KMS-11 (cell line): ENCODE measurements around the gene PIP4K2A.

Experiments
- H2AFZ ChIP-seq: fragments of 200-600 bp; sonication (generic); 2 replicates; pipeline ENCODE4 v1.6.1; 2016; ENCODE audit warnings: antibody characterized with exemption, mixed run types, low read depth
- H3K27ac ChIP-seq: fragments of 200-600 bp; sonication (generic); 2 replicates; pipeline ENCODE4 v1.6.1; 2016; ENCODE audit warnings: mild to moderate bottlenecking, mixed run types
- H3K27me3 ChIP-seq: fragments of 200-600 bp; sonication (generic); 2 replicates; pipeline ENCODE4 v1.6.1; 2017; ENCODE audit warnings: mild to moderate bottlenecking, low read depth, mixed run types, moderate library complexity; ENCODE audit not compliant: insufficient read depth
- H3K36me3 ChIP-seq: fragments of 200-600 bp; sonication (generic); 2 replicates; pipeline ENCODE4 v1.6.1; 2017; ENCODE audit warnings: mild to moderate bottlenecking, mixed run types; ENCODE audit not compliant: insufficient read depth
- H3K4me1 ChIP-seq: fragments of 200-600 bp; sonication (generic); 2 replicates; pipeline ENCODE4 v1.6.1; 2016; ENCODE audit warnings: mild to moderate bottlenecking, low read depth, mixed run types; ENCODE audit not compliant: poor library complexity, severe bottlenecking
- H3K4me2 ChIP-seq: fragments of 200-600 bp; sonication (generic); 2 replicates; pipeline ENCODE4 v1.7.0; 2016; ENCODE audit warnings: mild to moderate bottlenecking, mixed run types
- H3K4me3 ChIP-seq: fragments of 200-600 bp; sonication (generic); IDR thresholded peaks from 2 replicates; pipeline ENCODE4 v1.6.1; 2017; ENCODE audit warnings: low read depth, low read length, mixed read lengths; ENCODE audit not compliant: insufficient read depth
- H3K79me2 ChIP-seq: fragments of 200-600 bp; sonication (generic); 2 replicates; pipeline ENCODE4 v1.6.1; 2016; ENCODE audit warnings: low read depth, mixed run types; ENCODE audit not compliant: insufficient read depth
- H3K9ac ChIP-seq: fragments of 200-600 bp; sonication (generic); 2 replicates; pipeline ENCODE4 v1.6.1; 2016; ENCODE audit warnings: mild to moderate bottlenecking, mixed run types
- H4K20me1 ChIP-seq: fragments of 200-600 bp; sonication (generic); 2 replicates; pipeline ENCODE4 v1.6.1; 2016; ENCODE audit warnings: mild to moderate bottlenecking, mixed run types; ENCODE audit not compliant: insufficient read depth
- TF ChIP-seq, protein P1 (sequence below): fragments of 200-600 bp; sonication (generic); conservative IDR thresholded peaks from 2 replicates; pipeline ENCODE4 v1.6.1; 2017; ENCODE audit warnings: low read depth, mild to moderate bottlenecking, antibody characterized with exemption, low read length, moderate library complexity, mixed read lengths

Gene PIP4K2A

DNA sequence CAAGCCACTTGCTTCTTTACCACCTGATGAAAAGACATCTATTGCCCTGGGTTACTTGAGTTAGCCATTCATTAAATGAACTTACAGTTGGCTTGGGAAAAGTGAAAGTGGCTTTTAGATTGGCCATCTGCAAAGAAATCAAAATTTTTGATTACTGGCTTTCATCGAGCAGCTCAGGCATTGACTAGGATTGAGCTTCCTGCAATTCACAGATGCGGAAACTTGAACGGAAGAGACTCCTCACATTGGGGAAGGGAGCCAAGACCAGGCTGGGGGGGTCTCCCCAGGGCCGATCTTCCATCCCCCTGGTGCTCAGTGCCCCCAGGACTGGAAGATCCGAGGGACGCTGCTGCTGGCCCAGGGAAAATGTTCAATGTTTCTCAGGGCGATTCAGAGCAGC, 145.4 kb downstream of the PIP4K2A start:
- Histone ChIP-seq H4K20me1 (no peaks in the 10 kb centered on the region), H3K27me3 (no peaks in the 10 kb centered on the region), H3K4me1 (no peaks in the 10 kb centered on the region), H3K4me3 (no peak overlapping the region), H3K4me2 (no peak overlapping the region), H3K79me2 (no peaks in the 10 kb centered on the region), H3K36me3 (no peaks in the 10 kb centered on the region), H2AFZ (no peak overlapping the region), H3K27ac (no peak overlapping the region), H3K9ac (no peak overlapping the region)
- TF ChIP-seq, protein P1, sequence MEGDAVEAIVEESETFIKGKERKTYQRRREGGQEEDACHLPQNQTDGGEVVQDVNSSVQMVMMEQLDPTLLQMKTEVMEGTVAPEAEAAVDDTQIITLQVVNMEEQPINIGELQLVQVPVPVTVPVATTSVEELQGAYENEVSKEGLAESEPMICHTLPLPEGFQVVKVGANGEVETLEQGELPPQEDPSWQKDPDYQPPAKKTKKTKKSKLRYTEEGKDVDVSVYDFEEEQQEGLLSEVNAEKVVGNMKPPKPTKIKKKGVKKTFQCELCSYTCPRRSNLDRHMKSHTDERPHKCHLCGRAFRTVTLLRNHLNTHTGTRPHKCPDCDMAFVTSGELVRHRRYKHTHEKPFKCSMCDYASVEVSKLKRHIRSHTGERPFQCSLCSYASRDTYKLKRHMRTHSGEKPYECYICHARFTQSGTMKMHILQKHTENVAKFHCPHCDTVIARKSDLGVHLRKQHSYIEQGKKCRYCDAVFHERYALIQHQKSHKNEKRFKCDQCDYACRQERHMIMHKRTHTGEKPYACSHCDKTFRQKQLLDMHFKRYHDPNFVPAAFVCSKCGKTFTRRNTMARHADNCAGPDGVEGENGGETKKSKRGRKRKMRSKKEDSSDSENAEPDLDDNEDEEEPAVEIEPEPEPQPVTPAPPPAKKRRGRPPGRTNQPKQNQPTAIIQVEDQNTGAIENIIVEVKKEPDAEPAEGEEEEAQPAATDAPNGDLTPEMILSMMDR = no peak

DNA sequence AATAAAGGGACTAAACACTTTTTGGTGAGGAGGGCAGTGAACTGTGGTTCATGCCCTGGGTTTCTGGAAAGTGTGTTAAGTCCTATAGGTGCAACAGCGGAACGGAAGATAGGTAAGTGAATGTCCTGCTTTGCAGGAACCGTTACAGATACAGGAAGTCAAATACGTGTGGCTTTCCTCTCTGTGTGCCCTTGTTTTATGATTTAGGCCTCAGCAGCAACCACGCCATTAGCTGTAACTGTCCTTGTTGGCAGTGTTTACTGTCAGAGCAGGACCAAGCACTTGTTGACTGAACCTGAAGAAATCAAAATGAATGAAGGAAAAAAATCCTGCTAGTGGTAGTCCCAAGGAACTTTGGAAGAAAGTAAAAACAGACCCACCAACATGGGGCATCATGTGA, 150.3 kb downstream of the PIP4K2A start:
- H3K79me2 ChIP-seq = no peaks in the 10 kb centered on the region
- H3K27ac ChIP-seq = no peak overlapping the region
- no peak overlapping the region for H3K9ac ChIP-seq
- no peaks in the 10 kb centered on the region for H4K20me1 ChIP-seq
- no peaks in the 10 kb centered on the region for H3K4me1 ChIP-seq
- TF ChIP-seq, protein P1 = no peak
- H3K4me2 ChIP-seq = no peak overlapping the region
- no peak overlapping the region for H2AFZ ChIP-seq
- H3K4me3 ChIP-seq = no peak overlapping the region
- H3K36me3 ChIP-seq = peaks cover 3% of the 10 kb centered on the region; the same call in 1 of the 2 replicates
- H3K27me3 ChIP-seq = no peaks in the 10 kb centered on the region

DNA sequence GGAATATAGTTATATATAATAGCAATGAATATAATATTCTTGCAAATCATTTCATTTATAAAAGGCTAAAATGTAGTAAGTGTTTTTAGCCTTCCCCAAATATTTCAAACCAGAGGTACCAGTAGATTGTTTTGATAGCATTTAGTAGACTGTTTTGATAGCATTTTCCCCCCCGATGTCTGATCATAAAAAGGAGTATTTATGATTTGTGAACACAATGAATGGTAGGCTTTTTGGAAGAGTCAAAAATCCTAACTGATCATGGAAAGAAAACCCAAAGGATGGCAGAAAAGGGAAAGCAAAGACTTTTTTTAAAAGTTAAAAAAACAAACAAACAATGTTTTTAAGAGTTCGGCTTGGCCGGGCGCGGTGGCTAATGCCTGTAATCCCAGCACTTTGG, 152.5 kb downstream of the PIP4K2A start:
- H3K27ac ChIP-seq = no peak overlapping the region
- H4K20me1 ChIP-seq = no peaks in the 10 kb centered on the region
- peaks cover 3% of the 10 kb centered on the region; the same call in 1 of the 2 replicates for H3K36me3 ChIP-seq
- H3K4me2 ChIP-seq = no peak overlapping the region
- no peaks in the 10 kb centered on the region for H3K4me1 ChIP-seq
- no peak overlapping the region for H3K4me3 ChIP-seq
- H3K27me3 ChIP-seq = no peaks in the 10 kb centered on the region
- no peak overlapping the region for H3K9ac ChIP-seq
- no peak overlapping the region for H2AFZ ChIP-seq
- no peaks in the 10 kb centered on the region for H3K79me2 ChIP-seq
- TF ChIP-seq, protein P1 = no peak

DNA sequence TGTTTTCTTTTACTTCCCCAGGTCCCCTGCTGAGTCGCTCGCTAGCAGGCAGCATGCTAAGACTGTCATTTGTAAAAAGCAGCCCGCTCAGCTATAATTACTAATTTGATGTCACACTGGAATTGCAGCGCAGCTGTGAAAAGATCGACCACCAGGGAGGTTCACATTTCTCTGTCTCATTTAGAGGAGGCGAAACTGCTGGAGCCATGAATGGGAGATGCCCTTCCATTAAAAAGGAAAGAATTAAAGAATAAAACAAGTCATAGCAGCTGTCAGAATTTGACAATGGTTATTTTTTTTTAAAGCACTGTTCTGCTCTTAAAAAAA, 153.5 kb downstream of the PIP4K2A start:
- H4K20me1 ChIP-seq = no peaks in the 10 kb centered on the region
- no peak overlapping the region for H3K4me3 ChIP-seq
- no peak overlapping the region for H2AFZ ChIP-seq
- H3K27me3 ChIP-seq = no peaks in the 10 kb centered on the region
- no peak overlapping the region for H3K27ac ChIP-seq
- TF ChIP-seq, protein P1 = no peak
- no peak overlapping the region for H3K9ac ChIP-seq
- H3K79me2 ChIP-seq = no peaks in the 10 kb centered on the region
- H3K4me2 ChIP-seq = no peak overlapping the region
- peaks cover 3% of the 10 kb centered on the region; the same call in 1 of the 2 replicates for H3K36me3 ChIP-seq
- H3K4me1 ChIP-seq = no peaks in the 10 kb centered on the region
